ENCODE measurements around the gene RPIA. TPM values are rescaled to one million over a fixed set of nuclear protein-coding genes. Genes with fewer than 3 reads are reported as not detected.

RPIA gene
- total and polyA plus RNA-seq, 9 of the 15 experiments (the other 6 are each of a cell fraction or from before 2014, with no cell fraction given): 7.8 to 41.2 (median 25.8) TPM

DNA sequence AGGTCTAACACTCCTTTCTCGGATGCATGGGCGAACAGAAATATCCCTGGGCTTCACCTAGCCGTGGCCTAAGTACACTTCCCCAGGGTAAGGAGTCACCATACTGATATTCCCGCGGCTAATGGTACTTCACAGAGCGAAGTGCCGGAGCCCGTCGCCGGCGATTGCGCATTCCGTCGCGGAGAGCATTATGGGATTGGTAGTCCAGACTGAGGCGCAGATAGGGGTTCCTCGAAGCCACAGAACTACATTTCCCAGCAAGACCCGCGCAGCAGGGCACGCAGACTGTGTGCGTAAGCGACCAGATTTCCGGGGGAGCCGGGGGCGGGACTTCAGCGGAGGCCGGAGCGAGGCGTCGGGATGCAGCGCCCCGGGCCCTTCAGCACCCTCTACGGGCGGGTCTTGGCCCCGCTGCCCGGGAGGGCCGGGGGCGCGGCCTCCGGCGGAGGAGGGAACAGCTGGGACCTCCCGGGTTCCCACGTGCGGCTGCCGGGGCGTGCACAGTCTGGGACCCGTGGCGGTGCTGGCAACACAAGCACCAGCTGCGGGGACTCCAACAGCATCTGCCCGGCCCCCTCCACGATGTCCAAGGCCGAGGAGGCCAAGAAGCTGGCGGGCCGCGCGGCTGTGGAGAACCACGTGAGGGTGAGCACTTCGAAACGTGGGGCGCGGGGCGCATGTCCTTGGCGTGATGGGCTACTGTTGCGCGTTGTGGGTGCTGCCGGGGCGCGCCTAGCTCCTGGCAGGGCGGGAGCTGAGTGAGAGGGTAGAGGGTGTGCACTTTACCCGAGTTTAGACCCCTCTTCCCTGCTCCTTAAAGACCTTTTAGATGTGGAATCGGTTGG lies at the start of gene RPIA (continued):
- TF ChIP-seq, protein P1, sequence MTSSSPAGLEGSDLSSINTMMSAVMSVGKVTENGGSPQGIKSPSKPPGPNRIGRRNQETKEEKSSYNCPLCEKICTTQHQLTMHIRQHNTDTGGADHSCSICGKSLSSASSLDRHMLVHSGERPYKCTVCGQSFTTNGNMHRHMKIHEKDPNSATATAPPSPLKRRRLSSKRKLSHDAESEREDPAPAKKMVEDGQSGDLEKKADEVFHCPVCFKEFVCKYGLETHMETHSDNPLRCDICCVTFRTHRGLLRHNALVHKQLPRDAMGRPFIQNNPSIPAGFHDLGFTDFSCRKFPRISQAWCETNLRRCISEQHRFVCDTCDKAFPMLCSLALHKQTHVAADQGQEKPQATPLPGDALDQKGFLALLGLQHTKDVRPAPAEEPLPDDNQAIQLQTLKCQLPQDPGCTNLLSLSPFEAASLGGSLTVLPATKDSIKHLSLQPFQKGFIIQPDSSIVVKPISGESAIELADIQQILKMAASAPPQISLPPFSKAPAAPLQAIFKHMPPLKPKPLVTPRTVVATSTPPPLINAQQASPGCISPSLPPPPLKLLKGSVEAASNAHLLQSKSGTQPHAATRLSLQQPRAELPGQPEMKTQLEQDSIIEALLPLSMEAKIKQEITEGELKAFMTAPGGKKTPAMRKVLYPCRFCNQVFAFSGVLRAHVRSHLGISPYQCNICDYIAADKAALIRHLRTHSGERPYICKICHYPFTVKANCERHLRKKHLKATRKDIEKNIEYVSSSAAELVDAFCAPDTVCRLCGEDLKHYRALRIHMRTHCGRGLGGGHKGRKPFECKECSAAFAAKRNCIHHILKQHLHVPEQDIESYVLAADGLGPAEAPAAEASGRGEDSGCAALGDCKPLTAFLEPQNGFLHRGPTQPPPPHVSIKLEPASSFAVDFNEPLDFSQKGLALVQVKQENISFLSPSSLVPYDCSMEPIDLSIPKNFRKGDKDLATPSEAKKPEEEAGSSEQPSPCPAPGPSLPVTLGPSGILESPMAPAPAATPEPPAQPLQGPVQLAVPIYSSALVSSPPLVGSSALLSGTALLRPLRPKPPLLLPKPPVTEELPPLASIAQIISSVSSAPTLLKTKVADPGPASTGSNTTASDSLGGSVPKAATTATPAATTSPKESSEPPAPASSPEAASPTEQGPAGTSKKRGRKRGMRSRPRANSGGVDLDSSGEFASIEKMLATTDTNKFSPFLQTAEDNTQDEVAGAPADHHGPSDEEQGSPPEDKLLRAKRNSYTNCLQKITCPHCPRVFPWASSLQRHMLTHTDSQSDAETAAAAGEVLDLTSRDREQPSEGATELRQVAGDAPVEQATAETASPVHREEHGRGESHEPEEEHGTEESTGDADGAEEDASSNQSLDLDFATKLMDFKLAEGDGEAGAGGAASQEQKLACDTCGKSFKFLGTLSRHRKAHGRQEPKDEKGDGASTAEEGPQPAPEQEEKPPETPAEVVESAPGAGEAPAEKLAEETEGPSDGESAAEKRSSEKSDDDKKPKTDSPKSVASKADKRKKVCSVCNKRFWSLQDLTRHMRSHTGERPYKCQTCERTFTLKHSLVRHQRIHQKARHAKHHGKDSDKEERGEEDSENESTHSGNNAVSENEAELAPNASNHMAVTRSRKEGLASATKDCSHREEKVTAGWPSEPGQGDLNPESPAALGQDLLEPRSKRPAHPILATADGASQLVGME (CRISPR knock-in tag; IDR thresholded peaks at IDR 0.05): no peak
- TF ChIP-seq, protein P2, sequence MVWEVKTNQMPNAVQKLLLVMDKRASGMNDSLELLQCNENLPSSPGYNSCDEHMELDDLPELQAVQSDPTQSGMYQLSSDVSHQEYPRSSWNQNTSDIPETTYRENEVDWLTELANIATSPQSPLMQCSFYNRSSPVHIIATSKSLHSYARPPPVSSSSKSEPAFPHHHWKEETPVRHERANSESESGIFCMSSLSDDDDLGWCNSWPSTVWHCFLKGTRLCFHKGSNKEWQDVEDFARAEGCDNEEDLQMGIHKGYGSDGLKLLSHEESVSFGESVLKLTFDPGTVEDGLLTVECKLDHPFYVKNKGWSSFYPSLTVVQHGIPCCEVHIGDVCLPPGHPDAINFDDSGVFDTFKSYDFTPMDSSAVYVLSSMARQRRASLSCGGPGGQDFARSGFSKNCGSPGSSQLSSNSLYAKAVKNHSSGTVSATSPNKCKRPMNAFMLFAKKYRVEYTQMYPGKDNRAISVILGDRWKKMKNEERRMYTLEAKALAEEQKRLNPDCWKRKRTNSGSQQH (CRISPR knock-in tag; IDR thresholded peaks at IDR 0.05): 0 out of 2 replicates have a peak, but pooled peaks have one; percentile 20
- peak; percentile 63 for TF ChIP-seq POLR2B (IDR thresholded peaks at IDR 0.05; ENCODE audit: low read depth, partially characterized antibody)
- no peak for TF ChIP-seq ZFPM2 (CRISPR knock-in tag; IDR thresholded peaks at IDR 0.05)
- TF ChIP-seq ETV1 (tag; conservative IDR thresholded peaks at IDR 0.05; ENCODE audit: low read depth): peak; percentile 78
- TF ChIP-seq, protein P3, sequence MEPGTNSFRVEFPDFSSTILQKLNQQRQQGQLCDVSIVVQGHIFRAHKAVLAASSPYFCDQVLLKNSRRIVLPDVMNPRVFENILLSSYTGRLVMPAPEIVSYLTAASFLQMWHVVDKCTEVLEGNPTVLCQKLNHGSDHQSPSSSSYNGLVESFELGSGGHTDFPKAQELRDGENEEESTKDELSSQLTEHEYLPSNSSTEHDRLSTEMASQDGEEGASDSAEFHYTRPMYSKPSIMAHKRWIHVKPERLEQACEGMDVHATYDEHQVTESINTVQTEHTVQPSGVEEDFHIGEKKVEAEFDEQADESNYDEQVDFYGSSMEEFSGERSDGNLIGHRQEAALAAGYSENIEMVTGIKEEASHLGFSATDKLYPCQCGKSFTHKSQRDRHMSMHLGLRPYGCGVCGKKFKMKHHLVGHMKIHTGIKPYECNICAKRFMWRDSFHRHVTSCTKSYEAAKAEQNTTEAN (CRISPR knock-in tag; IDR thresholded peaks at IDR 0.05): no peak
- TF ChIP-seq ZNF347 (CRISPR knock-in tag; IDR thresholded peaks at IDR 0.05; ENCODE audit: low read depth): no peak
- TF ChIP-seq DACH1 (IDR thresholded peaks at IDR 0.05; ENCODE audit: partially characterized antibody): peak; percentile 98
- no peak for TF ChIP-seq PCBP1 (IDR thresholded peaks at IDR 0.05; ENCODE audit: low read depth, low read length, poor library complexity, severe bottlenecking)
- TF ChIP-seq ZBTB1 (CRISPR knock-in tag; IDR thresholded peaks at IDR 0.05; ENCODE audit: borderline replicate concordance, low read depth): no peak
- no peak for TF ChIP-seq RBM39 (optimal IDR thresholded peaks at IDR 0.05; ENCODE audit: low read depth, low read length)
- TF ChIP-seq, protein P4, sequence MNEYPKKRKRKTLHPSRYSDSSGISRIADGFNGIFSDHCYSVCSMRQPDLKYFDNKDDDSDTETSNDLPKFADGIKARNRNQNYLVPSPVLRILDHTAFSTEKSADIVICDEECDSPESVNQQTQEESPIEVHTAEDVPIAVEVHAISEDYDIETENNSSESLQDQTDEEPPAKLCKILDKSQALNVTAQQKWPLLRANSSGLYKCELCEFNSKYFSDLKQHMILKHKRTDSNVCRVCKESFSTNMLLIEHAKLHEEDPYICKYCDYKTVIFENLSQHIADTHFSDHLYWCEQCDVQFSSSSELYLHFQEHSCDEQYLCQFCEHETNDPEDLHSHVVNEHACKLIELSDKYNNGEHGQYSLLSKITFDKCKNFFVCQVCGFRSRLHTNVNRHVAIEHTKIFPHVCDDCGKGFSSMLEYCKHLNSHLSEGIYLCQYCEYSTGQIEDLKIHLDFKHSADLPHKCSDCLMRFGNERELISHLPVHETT (CRISPR knock-in tag; conservative IDR thresholded peaks at IDR 0.05 in 1 of 2, IDR thresholded peaks at IDR 0.05 in 1 of 2): peak in 1 of 2 experiments; percentile 79; a peak in 1 of 4 replicates
- no peak for TF ChIP-seq YBX1 (IDR thresholded peaks at IDR 0.05)
- TF ChIP-seq JUND (IDR thresholded peaks at IDR 0.05; ENCODE audit: borderline replicate concordance, low read depth, low read length): peak; percentile 47; the same call in 1 of the 2 replicates
- TF ChIP-seq JUND (tag; IDR thresholded peaks at IDR 0.05; ENCODE audit: borderline replicate concordance, low read depth, low read length): peak; percentile 40; the same call in 1 of the 3 replicates
